ENCODE data around the gene TIGD2.

- TF ChIP-seq CTCF (IDR thresholded peaks at IDR 0.05), result no peak
- TF ChIP-seq POLR2A (IDR thresholded peaks at IDR 0.05), result no peak
- no peak for TF ChIP-seq EP300 (IDR thresholded peaks at IDR 0.05)
Observed at GRCh38 chr4:89077761-89078160, 33.6 kb upstream of the TIGD2 start.
